GM12878 (cell line): ENCODE data around the gene MRPL34. TPM values are rescaled to one million over a fixed set of nuclear protein-coding genes. Genes with fewer than 3 reads are reported as not detected.

Experiments
- CBX3 ChIP-seq: fragments of 200-600 bp; sonication (generic); IDR thresholded peaks from 2 replicates; pipeline ENCODE4 v1.6.1; 2016; ENCODE audit warnings: low read depth, borderline replicate concordance
- EGR1 ChIP-seq, 2 experiments: IDR thresholded peaks; 1 replicate in 1 of 2; 2 replicates in 1 of 2; pipeline ENCODE4 v1.6.1; 2011 to 2012; ENCODE audit warnings: low read depth in 2 of 2, low read length in 2 of 2, borderline replicate concordance in 1 of 2, mild to moderate bottlenecking in 1 of 2, moderate library complexity in 1 of 2
- NR2C2 ChIP-seq: IDR thresholded peaks from 2 replicates; pipeline ENCODE4 v1.6.1; 2011; ENCODE audit warnings: borderline replicate concordance, low read depth; ENCODE audit not compliant: control insufficient read depth, insufficient read length
- PAX5 ChIP-seq: IDR thresholded peaks from 2 replicates; pipeline ENCODE4 v1.6.1; 2011; ENCODE audit warnings: low read depth, low read length, borderline replicate concordance
- POLR2AphosphoS2 ChIP-seq: IDR thresholded peaks from 2 replicates; pipeline ENCODE4 v1.6.1; 2011; ENCODE audit warnings: low read depth, mild to moderate bottlenecking, low read length, improper control_type of control experiment, moderate library complexity
- SIN3A ChIP-seq: IDR thresholded peaks from 2 replicates; pipeline ENCODE4 v1.6.1; 2012; ENCODE audit warnings: low read depth, low read length, improper control_type of control experiment
- SIX5 ChIP-seq: IDR thresholded peaks from 2 replicates; pipeline ENCODE4 v1.6.1; 2011; ENCODE audit warnings: mild to moderate bottlenecking, low read depth, low read length, moderate library complexity; ENCODE audit not compliant: severe bottlenecking
- SMC3 ChIP-seq: IDR thresholded peaks from 2 replicates; pipeline ENCODE4 v1.6.1; 2011; ENCODE audit warnings: low read length, improper control_type of control experiment, borderline replicate concordance
- TAF1 ChIP-seq: IDR thresholded peaks from 2 replicates; pipeline ENCODE4 v1.6.1; 2011; ENCODE audit warnings: mild to moderate bottlenecking, low read depth, low read length, borderline replicate concordance
- WRNIP1 ChIP-seq: IDR thresholded peaks from 2 replicates; pipeline ENCODE4 v1.6.1; 2011; ENCODE audit warnings: low read depth, low read length, improper control_type of control experiment, borderline replicate concordance
- ZNF384 ChIP-seq: IDR thresholded peaks from 2 replicates; pipeline ENCODE4 v1.6.1; 2012; ENCODE audit warnings: low read depth, mild to moderate bottlenecking, low read length, improper control_type of control experiment, borderline replicate concordance
- polyA plus RNA-seq, 11 experiments: library from polyadenylated mRNA; depleted of rRNA in 4 of 11; unstranded in 6 of 11; stranded (reverse) in 5 of 11; fragments of >200 nt; fragmentation: Nextera tagmentation in 4 of 11; fragmentation: Illumina TruSeq in 1 of 11; extraction: Ambion mirVana in 4 of 11; extraction: Trizol in 1 of 11; gene quantifications; 1 replicate in 1 of 11; 2 replicates in 10 of 11; pipeline versions ENCODE4 v1.2.1 to v1.2.3, GENCODE V29; 2011 to 2016; ENCODE audit warnings: inconsistent platforms in 2 of 11, missing spikeins in 2 of 11, low read depth in 1 of 11
- total RNA-seq, 4 experiments: library from RNA; depleted of rRNA in 3 of 4; stranded (reverse); fragments of >200 nt in 3 of 4; fragmentation: Illumina TruSeq in 1 of 4; extraction: Trizol in 1 of 4; gene quantifications; 2 replicates each; pipeline versions ENCODE4 v1.2.1 to v1.2.3, GENCODE V29; 2013 to 2021
- TF ChIP-seq, protein P1 (sequence below): IDR thresholded peaks from 2 replicates; pipeline ENCODE4 v1.6.1; 2012; ENCODE audit warnings: improper control_type of control experiment, low read depth, low read length; ENCODE audit not compliant: insufficient replicate concordance
- TF ChIP-seq, protein P2 (sequence below): fragments of 450-650 bp; IDR thresholded peaks from 2 replicates; pipeline ENCODE4 v1.6.1; 2017; ENCODE audit warnings: mild to moderate bottlenecking
- TF ChIP-seq, protein P3 (sequence below): fragments of 450-650 bp; IDR thresholded peaks from 2 replicates; pipeline ENCODE4 v1.6.1; 2017; ENCODE audit warnings: mild to moderate bottlenecking, low read depth, inconsistent platforms; ENCODE audit not compliant: poor library complexity, severe bottlenecking
- TF ChIP-seq, protein P4 (sequence below): IDR thresholded peaks from 2 replicates; pipeline ENCODE4 v1.6.1; 2011; ENCODE audit warnings: low read depth, mild to moderate bottlenecking, low read length, moderate library complexity, borderline replicate concordance; ENCODE audit errors: extremely low read depth

Gene MRPL34
- total and polyA plus RNA-seq, 10 of the 15 experiments (the other 5 are each of a cell fraction or from before 2014, with no cell fraction given) = 8.6 to 198 (median 78.6) TPM

DNA sequence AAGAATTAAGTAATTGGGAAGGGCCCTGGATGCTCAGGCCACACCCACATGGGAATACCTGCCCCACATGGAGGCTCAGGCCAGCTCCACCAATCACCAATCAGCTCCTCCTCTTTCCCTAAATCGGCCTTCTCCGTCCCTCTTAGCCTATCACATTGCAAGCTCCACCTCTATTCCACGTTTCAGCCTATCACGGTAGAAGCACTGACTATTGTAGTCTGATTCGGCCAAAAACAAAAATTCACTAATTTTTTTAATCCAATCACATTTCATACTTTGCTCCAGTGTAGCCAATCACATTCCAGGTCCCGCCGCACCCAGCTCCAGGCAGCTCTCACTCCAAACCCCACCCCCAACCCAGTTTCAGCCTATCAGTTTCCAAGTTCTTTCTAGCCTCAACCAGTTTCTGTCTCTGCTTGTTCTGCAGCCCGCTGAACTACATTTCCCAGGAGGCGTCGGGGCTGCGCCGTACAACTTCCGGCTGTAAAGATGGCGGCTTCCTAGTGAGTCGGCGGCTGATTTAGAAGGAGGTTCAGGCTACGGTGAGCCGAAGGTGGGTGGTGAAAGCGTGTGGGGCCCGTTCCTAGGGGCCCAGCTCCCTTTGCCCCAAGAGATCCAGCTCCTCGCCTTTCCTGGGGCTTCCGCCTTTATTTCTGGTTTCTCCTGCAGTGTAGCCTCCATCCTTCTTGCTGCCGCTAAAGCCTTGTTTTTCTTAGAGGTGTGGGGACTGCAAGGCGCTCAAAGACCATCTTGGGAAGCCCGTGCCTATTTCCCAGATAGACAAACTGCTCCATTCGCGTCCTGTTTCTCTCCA lies 38.5 kb upstream of the MRPL34 start, which contains the start of gene BABAM1 (continued):
- TF ChIP-seq, protein P1, sequence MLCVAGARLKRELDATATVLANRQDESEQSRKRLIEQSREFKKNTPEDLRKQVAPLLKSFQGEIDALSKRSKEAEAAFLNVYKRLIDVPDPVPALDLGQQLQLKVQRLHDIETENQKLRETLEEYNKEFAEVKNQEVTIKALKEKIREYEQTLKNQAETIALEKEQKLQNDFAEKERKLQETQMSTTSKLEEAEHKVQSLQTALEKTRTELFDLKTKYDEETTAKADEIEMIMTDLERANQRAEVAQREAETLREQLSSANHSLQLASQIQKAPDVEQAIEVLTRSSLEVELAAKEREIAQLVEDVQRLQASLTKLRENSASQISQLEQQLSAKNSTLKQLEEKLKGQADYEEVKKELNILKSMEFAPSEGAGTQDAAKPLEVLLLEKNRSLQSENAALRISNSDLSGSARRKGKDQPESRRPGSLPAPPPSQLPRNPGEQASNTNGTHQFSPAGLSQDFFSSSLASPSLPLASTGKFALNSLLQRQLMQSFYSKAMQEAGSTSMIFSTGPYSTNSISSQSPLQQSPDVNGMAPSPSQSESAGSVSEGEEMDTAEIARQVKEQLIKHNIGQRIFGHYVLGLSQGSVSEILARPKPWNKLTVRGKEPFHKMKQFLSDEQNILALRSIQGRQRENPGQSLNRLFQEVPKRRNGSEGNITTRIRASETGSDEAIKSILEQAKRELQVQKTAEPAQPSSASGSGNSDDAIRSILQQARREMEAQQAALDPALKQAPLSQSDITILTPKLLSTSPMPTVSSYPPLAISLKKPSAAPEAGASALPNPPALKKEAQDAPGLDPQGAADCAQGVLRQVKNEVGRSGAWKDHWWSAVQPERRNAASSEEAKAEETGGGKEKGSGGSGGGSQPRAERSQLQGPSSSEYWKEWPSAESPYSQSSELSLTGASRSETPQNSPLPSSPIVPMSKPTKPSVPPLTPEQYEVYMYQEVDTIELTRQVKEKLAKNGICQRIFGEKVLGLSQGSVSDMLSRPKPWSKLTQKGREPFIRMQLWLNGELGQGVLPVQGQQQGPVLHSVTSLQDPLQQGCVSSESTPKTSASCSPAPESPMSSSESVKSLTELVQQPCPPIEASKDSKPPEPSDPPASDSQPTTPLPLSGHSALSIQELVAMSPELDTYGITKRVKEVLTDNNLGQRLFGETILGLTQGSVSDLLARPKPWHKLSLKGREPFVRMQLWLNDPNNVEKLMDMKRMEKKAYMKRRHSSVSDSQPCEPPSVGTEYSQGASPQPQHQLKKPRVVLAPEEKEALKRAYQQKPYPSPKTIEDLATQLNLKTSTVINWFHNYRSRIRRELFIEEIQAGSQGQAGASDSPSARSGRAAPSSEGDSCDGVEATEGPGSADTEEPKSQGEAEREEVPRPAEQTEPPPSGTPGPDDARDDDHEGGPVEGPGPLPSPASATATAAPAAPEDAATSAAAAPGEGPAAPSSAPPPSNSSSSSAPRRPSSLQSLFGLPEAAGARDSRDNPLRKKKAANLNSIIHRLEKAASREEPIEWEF = no peak
- TF ChIP-seq POLR2AphosphoS2 (peak; percentile 62; the same call in 1 of the 2 replicates), PAX5 (no peak), WRNIP1 (0 out of 2 replicates have a peak, but pooled peaks have one; percentile 74), SMC3 (no peak), CBX3 (no peak), NR2C2 (no peak), TAF1 (peak; percentile 95), SIX5 (peak; percentile 95), SIN3A (peak; percentile 75), ZNF384 (no peak), EGR1 (IDR thresholded peaks at IDR 0.05; ENCODE audit: borderline replicate concordance in 1 of 2, low read depth in 2 of 2, low read length in 2 of 2) (peak in 1 of 2 experiments; percentile 36; a peak in 1 of 3 replicates)
- TF ChIP-seq, protein P2, sequence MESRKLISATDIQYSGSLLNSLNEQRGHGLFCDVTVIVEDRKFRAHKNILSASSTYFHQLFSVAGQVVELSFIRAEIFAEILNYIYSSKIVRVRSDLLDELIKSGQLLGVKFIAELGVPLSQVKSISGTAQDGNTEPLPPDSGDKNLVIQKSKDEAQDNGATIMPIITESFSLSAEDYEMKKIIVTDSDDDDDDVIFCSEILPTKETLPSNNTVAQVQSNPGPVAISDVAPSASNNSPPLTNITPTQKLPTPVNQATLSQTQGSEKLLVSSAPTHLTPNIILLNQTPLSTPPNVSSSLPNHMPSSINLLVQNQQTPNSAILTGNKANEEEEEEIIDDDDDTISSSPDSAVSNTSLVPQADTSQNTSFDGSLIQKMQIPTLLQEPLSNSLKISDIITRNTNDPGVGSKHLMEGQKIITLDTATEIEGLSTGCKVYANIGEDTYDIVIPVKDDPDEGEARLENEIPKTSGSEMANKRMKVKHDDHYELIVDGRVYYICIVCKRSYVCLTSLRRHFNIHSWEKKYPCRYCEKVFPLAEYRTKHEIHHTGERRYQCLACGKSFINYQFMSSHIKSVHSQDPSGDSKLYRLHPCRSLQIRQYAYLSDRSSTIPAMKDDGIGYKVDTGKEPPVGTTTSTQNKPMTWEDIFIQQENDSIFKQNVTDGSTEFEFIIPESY = no peak
- TF ChIP-seq, protein P3, sequence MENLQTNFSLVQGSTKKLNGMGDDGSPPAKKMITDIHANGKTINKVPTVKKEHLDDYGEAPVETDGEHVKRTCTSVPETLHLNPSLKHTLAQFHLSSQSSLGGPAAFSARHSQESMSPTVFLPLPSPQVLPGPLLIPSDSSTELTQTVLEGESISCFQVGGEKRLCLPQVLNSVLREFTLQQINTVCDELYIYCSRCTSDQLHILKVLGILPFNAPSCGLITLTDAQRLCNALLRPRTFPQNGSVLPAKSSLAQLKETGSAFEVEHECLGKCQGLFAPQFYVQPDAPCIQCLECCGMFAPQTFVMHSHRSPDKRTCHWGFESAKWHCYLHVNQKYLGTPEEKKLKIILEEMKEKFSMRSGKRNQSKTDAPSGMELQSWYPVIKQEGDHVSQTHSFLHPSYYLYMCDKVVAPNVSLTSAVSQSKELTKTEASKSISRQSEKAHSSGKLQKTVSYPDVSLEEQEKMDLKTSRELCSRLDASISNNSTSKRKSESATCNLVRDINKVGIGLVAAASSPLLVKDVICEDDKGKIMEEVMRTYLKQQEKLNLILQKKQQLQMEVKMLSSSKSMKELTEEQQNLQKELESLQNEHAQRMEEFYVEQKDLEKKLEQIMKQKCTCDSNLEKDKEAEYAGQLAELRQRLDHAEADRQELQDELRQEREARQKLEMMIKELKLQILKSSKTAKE = peak; percentile 78
- TF ChIP-seq, protein P4, sequence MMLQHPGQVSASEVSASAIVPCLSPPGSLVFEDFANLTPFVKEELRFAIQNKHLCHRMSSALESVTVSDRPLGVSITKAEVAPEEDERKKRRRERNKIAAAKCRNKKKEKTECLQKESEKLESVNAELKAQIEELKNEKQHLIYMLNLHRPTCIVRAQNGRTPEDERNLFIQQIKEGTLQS = no peak; the same call in 1 of the 2 replicates
